SJCRH30 (cell line): Measurements from ENCODE around the gene ZNF738. TPM values are rescaled to one million over a fixed set of nuclear protein-coding genes. Genes with fewer than 3 reads are reported as not detected.

Source experiments
- DNase-seq, 2 experiments: peaks; one replicate each; pipeline ENCODE4 v3.0.0-alpha.2; 2015 to 2020
- H3K27ac ChIP-seq: fragments of 250-450 bp; sonication (Bioruptor Pico); 2 replicates; pipeline ENCODE4 v1.5.1; 2020; ENCODE audit warnings: mild to moderate bottlenecking, moderate library complexity
- H3K27me3 ChIP-seq: fragments of 250-450 bp; sonication (Bioruptor Pico); 2 replicates; pipeline ENCODE4 v1.5.1; 2020; ENCODE audit warnings: mild to moderate bottlenecking, moderate library complexity
- H3K36me3 ChIP-seq: fragments of 250-450 bp; sonication (Bioruptor Pico); 2 replicates; pipeline ENCODE4 v1.5.1; 2020; ENCODE audit warnings: mild to moderate bottlenecking, moderate library complexity
- H3K4me1 ChIP-seq: fragments of 250-450 bp; sonication (Bioruptor Pico); 2 replicates; pipeline ENCODE4 v1.5.1; 2020; ENCODE audit warnings: mild to moderate bottlenecking, moderate library complexity
- H3K4me3 ChIP-seq: fragments of 250-450 bp; sonication (Bioruptor Pico); 2 replicates; pipeline ENCODE4 v1.5.1; 2020; ENCODE audit warnings: mild to moderate bottlenecking, moderate library complexity
- H3K9me3 ChIP-seq: fragments of 250-450 bp; sonication (Bioruptor Pico); replicated peaks from 2 replicates; pipeline ENCODE4 v1.5.1; 2020; ENCODE audit warnings: mild to moderate bottlenecking, moderate library complexity
- total RNA-seq: library from RNA; depleted of rRNA; stranded (reverse); fragments of >200 nt; shearing (Covaris generic); gene quantifications from 2 replicates; pipeline ENCODE4 v1.2.3, GENCODE V29; 2014; rRNA removed

The ZNF738 gene
- total RNA-seq, 1 experiment from 2014 or later = 48.3 TPM

DNA sequence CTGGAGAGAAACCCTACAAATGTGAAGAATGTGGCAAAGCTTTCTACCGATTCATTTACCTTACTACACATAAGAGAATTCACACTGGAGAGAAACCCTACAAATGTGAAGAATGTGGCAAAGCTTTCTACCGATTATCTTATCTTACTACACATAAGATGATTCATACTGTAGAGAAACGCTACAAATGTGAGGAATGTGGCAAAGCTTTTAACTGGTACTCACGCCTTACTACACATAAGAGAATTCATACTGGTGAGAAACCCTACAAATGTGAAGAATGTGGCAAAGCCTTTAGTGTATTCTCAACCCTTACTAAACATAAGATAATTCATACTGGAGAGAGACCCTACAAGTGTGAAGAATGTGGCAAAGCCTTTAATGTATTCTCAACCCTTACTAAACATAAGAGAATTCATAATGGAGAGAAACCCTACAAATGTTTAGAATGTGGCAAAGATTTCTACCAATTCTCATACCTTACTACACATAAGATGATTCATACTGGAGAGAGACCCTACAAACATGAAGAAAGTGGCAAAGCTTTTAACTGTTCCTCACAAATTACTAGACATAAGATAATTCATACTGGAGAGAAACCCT lies 25.3 kb downstream of the ZNF738 start:
- H3K27ac ChIP-seq = no peak overlapping the region
- no peaks in the 10 kb centered on the region for H3K27me3 ChIP-seq
- no peak for DNase-seq
- H3K9me3 ChIP-seq = peaks cover 34% of the 10 kb centered on the region
- H3K36me3 ChIP-seq = peaks cover 22% of the 10 kb centered on the region
- H3K4me1 ChIP-seq = no peaks in the 10 kb centered on the region
- no peak overlapping the region for H3K4me3 ChIP-seq

GRCh38 chr19:21396121-21396520 lies 37.3 kb downstream of the ZNF738 start:
- H3K9me3 ChIP-seq = peaks cover 7% of the 10 kb centered on the region
- 0 out of 2 replicates have a peak, but pooled peaks cover 3% of the 10 kb centered on the region for H3K4me1 ChIP-seq
- H3K36me3 ChIP-seq = peaks cover 28% of the 10 kb centered on the region
- H3K27me3 ChIP-seq = no peaks in the 10 kb centered on the region
- no peak overlapping the region for H3K27ac ChIP-seq
- no peak for DNase-seq
- no peak overlapping the region for H3K4me3 ChIP-seq

DNA sequence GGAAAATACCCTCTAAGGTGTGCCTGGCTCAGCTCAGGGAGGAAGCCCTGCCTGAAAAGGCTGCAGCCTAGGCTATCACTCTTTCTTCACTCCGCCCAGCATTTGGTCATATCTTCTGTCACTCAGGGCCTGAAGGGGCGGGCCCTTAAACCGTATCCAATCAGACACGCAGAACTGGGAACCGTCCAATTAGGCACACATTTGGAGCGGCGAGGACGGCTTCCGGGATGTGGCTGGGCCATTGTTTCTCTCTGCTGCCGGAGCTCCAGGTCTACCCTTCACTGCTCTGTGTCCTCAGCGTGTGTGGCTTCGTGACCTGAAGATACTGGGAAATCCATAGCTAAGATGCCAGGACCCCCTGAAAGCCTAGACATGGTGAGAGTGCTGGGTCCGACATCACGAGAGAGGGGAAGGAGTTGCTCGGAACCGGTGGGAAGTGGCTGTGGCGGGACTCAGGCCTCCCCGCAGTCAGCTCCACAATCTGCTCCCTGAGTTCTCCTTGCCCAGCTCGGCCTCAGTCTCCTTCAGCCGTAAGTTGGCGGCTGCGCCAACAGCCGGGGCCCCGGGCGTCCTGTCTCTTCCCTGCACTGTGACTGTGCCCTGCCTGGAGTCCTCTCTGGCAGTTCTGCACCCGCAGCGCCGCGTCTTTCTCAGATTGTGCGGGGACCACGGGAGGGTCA lies 38.2 kb downstream of the ZNF738 start, which contains the start of gene ZNF493:
TSS of gene ZNF493 (plus strand) at position 241 of the 680 bp plus-strand sequence. CDS start at position 346, 105 bp downstream.
- Histone ChIP-seq H3K36me3 (peaks cover 37% of the 10 kb centered on the region), H3K4me3 (peak within 1 kb of the TSS; percentile 82), H3K9me3 (peaks cover 8% of the 10 kb centered on the region), H3K4me1 (0 out of 2 replicates have a peak, but pooled peaks cover 3% of the 10 kb centered on the region), H3K27me3 (no peaks in the 10 kb centered on the region), H3K27ac (peak within 1 kb of the TSS; percentile 80)
- DNase-seq = peak; percentile 94 to 98

GRCh38 chr19:21398851-21399250 lies 40.1 kb downstream of the ZNF738 start:
- Histone ChIP-seq H3K27ac (no peak overlapping the region), H3K36me3 (peaks cover 49% of the 10 kb centered on the region), H3K4me3 (no peak overlapping the region), H3K27me3 (no peaks in the 10 kb centered on the region), H3K4me1 (0 out of 2 replicates have a peak, but pooled peaks cover 3% of the 10 kb centered on the region), H3K9me3 (peaks cover 15% of the 10 kb centered on the region)
- no peak for DNase-seq

GRCh38 chr19:21402303-21402985 lies 43.6 kb downstream of the ZNF738 start:
- H3K9me3 ChIP-seq = peaks cover 15% of the 10 kb centered on the region
- DNase-seq = no peak
- no peaks in the 10 kb centered on the region for H3K27me3 ChIP-seq
- peaks cover 72% of the 10 kb centered on the region for H3K36me3 ChIP-seq
- H3K27ac ChIP-seq = no peak overlapping the region
- no peak overlapping the region for H3K4me3 ChIP-seq
- 0 out of 2 replicates have a peak, but pooled peaks cover 3% of the 10 kb centered on the region for H3K4me1 ChIP-seq

- no peak for DNase-seq
- peaks cover 9% of the 10 kb centered on the region; the same call in 1 of the 2 replicates for H3K9me3 ChIP-seq
- no peak overlapping the region for H3K27ac ChIP-seq
- H3K27me3 ChIP-seq = no peaks in the 10 kb centered on the region
- H3K36me3 ChIP-seq = peaks cover 55% of the 10 kb centered on the region
- no peaks in the 10 kb centered on the region for H3K4me1 ChIP-seq
- H3K4me3 ChIP-seq = no peak overlapping the region
Observed at GRCh38 chr19:21410166-21410565, 51.4 kb downstream of the ZNF738 start.

GRCh38 chr19:21422244-21422643 lies 63.4 kb downstream of the ZNF738 start:
- H3K4me3 ChIP-seq = no peak overlapping the region
- H3K4me1 ChIP-seq = no peaks in the 10 kb centered on the region
- H3K27me3 ChIP-seq = no peaks in the 10 kb centered on the region
- DNase-seq = no peak
- H3K27ac ChIP-seq = no peak overlapping the region
- H3K36me3 ChIP-seq = no peaks in the 10 kb centered on the region
- H3K9me3 ChIP-seq = peaks cover 15% of the 10 kb centered on the region; the same call in 1 of the 2 replicates

- peaks cover 15% of the 10 kb centered on the region; the same call in 1 of the 2 replicates for H3K9me3 ChIP-seq
- no peak overlapping the region for H3K27ac ChIP-seq
- H3K27me3 ChIP-seq = no peaks in the 10 kb centered on the region
- no peaks in the 10 kb centered on the region for H3K4me1 ChIP-seq
- H3K36me3 ChIP-seq = no peaks in the 10 kb centered on the region
- no peak for DNase-seq
- no peak overlapping the region for H3K4me3 ChIP-seq
Observed at GRCh38 chr19:21423057-21424041, 64.5 kb downstream of the ZNF738 start.

Other genes with a start within 250 kb of the ZNF738 start
- gene ZNF431, start 217.0 kb upstream of the ZNF738 start, total RNA-seq = 21.1 and 26.0 TPM in 2 replicates
- 15.3 and 17.2 TPM in 2 replicates for gene ZNF708, start 29.6 kb upstream of the ZNF738 start, total RNA-seq
- gene ZNF493, start 38.1 kb downstream of the ZNF738 start, total RNA-seq = 18.5 and 25.3 TPM in 2 replicates
- 8.5 and 8.8 TPM in 2 replicates for gene ZNF429, start 146.6 kb downstream of the ZNF738 start, total RNA-seq